GM12891 (cell line): ENCODE data around the gene GDF10.

Source experiments
- POLR2A ChIP-seq: IDR thresholded peaks from 2 replicates; pipeline ENCODE4 v1.6.1; 2011; ENCODE audit warnings: low read depth, low read length, control low read depth
- POLR2AphosphoS5 ChIP-seq: IDR thresholded peaks from 2 replicates; pipeline ENCODE4 v1.6.1; 2011; ENCODE audit warnings: low read depth, low read length, control low read depth
- TAF1 ChIP-seq: IDR thresholded peaks from 2 replicates; pipeline ENCODE4 v1.6.1; 2011; ENCODE audit warnings: low read depth, low read length, control low read depth

GRCh38 chr10:47337310-47337709 lies 37.3 kb downstream of the GDF10 start:
- TF ChIP-seq POLR2A (no peak), POLR2AphosphoS5 (no peak), TAF1 (no peak)
